ENCODE measurements around the gene PEA15.

The PEA15 gene

DNA sequence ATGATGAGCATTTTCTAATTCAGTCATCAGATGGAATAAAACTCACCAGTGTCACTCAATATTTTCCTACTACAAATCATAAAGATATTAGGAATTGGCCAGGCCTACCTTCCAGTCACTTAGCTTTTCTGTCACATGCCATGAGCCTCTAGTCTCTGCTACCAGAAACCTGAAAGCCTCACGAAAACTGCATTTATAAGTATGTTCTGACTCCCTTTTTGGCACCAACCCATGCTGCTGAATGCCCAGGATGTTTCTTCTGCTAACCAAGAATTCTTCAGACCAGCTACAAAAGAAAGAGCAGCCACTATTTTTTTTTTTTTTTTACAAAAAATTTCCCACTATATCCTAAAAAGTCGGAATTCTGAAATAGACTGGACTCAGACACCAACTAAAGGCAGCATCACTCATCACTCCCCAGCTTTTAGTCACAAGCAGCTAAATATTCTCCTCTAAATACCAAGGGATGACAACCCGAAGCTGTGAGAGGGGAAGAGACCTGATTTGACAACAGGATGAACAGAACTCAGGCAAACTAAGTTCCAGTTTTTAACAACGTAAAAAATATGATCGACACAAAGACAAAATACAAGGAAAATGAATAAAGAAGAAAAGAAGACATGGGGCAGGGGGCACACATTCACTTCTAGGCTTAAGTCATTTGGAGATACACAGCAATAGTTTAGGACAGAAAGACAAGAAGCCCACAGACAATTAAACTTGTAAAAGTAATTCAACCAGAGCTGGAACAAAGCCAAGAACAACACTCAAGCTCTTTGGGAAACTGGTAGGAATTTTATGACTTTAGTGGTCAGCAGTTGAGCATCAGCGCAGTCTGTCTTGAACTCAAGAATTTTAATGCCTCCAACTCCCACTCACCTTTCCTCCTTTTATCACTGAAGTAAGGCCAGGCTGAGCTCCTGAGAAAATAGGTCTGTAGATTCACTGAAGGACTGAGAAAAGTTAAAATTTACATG, 55.5 kb downstream of the PEA15 start (continued):
- TF ChIP-seq, protein P1, sequence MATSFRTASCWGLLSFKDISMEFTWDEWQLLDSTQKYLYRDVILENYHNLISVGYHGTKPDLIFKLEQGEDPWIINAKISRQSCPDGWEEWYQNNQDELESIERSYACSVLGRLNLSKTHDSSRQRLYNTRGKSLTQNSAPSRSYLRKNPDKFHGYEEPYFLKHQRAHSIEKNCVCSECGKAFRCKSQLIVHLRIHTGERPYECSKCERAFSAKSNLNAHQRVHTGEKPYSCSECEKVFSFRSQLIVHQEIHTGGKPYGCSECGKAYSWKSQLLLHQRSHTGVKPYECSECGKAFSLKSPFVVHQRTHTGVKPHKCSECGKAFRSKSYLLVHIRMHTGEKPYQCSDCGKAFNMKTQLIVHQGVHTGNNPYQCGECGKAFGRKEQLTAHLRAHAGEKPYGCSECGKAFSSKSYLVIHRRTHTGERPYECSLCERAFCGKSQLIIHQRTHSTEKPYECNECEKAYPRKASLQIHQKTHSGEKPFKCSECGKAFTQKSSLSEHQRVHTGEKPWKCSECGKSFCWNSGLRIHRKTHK (tag by site-specific recombination; IDR thresholded peaks at IDR 0.05), result no peak
- TF ChIP-seq ZNF623 (tag by site-specific recombination; IDR thresholded peaks at IDR 0.05) (no peak), ZNF239 (tag by site-specific recombination; IDR thresholded peaks at IDR 0.05) (no peak), ZXDB (tag by site-specific recombination; IDR thresholded peaks at IDR 0.05) (peak; percentile 87), WT1 (tag by site-specific recombination; IDR thresholded peaks at IDR 0.05) (peak; percentile 98), ZNF629 (tag by site-specific recombination; IDR thresholded peaks at IDR 0.05) (peak; percentile 83), BCL11A (tag by site-specific recombination; IDR thresholded peaks at IDR 0.05; ENCODE audit: low read depth) (peak; percentile 99), ZNF792 (tag by site-specific recombination; IDR thresholded peaks at IDR 0.05) (no peak), ZNF555 (tag by site-specific recombination; conservative IDR thresholded peaks at IDR 0.05) (no peak), ZNF777 (tag by site-specific recombination; IDR thresholded peaks at IDR 0.05; ENCODE audit: borderline replicate concordance) (no peak), OSR2 (tag by site-specific recombination; IDR thresholded peaks at IDR 0.05) (peak; percentile 99), EGR2 (tag by site-specific recombination; IDR thresholded peaks at IDR 0.05; ENCODE audit: low read depth) (peak; percentile 86), TCF7L2 (IDR thresholded peaks at IDR 0.05; ENCODE audit: borderline replicate concordance, low read depth, low read length) (peak; percentile 71), ZNF561 (tag by site-specific recombination; IDR thresholded peaks at IDR 0.05; ENCODE audit: borderline replicate concordance) (peak; percentile 90), ZNF19 (tag by site-specific recombination; IDR thresholded peaks at IDR 0.05; ENCODE audit: low read depth) (no peak), ZNF174 (tag by site-specific recombination; IDR thresholded peaks at IDR 0.05) (no peak), ZNF211 (tag by site-specific recombination; IDR thresholded peaks at IDR 0.05; ENCODE audit: low read depth) (no peak), ZNF677 (tag by site-specific recombination; IDR thresholded peaks at IDR 0.05) (no peak), KLF9 (tag by site-specific recombination; IDR thresholded peaks at IDR 0.05; ENCODE audit: low read depth) (no peak)
- TF ChIP-seq, protein P2, sequence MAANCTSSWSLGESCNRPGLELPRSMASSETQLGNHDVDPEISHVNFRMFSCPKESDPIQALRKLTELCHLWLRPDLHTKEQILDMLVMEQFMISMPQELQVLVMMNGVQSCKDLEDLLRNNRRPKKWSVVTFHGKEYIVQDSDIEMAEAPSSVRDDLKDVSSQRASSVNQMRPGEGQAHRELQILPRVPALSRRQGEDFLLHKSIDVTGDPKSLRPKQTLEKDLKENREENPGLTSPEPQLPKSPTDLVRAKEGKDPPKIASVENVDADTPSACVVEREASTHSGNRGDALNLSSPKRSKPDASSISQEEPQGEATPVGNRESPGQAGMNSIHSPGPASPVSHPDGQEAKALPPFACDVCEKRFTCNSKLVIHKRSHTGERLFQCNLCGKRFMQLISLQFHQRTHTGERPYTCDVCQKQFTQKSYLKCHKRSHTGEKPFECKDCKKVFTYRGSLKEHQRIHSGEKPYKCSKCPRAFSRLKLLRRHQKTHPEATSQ (tag by site-specific recombination; IDR thresholded peaks at IDR 0.05), result no peak
- TF ChIP-seq, protein P3, sequence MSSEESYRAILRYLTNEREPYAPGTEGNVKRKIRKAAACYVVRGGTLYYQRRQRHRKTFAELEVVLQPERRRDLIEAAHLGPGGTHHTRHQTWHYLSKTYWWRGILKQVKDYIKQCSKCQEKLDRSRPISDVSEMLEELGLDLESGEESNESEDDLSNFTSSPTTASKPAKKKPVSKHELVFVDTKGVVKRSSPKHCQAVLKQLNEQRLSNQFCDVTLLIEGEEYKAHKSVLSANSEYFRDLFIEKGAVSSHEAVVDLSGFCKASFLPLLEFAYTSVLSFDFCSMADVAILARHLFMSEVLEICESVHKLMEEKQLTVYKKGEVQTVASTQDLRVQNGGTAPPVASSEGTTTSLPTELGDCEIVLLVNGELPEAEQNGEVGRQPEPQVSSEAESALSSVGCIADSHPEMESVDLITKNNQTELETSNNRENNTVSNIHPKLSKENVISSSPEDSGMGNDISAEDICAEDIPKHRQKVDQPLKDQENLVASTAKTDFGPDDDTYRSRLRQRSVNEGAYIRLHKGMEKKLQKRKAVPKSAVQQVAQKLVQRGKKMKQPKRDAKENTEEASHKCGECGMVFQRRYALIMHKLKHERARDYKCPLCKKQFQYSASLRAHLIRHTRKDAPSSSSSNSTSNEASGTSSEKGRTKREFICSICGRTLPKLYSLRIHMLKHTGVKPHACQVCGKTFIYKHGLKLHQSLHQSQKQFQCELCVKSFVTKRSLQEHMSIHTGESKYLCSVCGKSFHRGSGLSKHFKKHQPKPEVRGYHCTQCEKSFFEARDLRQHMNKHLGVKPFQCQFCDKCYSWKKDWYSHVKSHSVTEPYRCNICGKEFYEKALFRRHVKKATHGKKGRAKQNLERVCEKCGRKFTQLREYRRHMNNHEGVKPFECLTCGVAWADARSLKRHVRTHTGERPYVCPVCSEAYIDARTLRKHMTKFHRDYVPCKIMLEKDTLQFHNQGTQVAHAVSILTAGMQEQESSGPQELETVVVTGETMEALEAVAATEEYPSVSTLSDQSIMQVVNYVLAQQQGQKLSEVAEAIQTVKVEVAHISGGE (tag by site-specific recombination; conservative IDR thresholded peaks at IDR 0.05; ENCODE audit: low read depth), result no peak
- TF ChIP-seq, protein P4, sequence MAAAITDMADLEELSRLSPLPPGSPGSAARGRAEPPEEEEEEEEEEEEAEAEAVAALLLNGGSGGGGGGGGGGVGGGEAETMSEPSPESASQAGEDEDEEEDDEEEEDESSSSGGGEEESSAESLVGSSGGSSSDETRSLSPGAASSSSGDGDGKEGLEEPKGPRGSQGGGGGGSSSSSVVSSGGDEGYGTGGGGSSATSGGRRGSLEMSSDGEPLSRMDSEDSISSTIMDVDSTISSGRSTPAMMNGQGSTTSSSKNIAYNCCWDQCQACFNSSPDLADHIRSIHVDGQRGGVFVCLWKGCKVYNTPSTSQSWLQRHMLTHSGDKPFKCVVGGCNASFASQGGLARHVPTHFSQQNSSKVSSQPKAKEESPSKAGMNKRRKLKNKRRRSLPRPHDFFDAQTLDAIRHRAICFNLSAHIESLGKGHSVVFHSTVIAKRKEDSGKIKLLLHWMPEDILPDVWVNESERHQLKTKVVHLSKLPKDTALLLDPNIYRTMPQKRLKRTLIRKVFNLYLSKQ (tag by site-specific recombination; IDR thresholded peaks at IDR 0.05; ENCODE audit: borderline replicate concordance), result no peak
- TF ChIP-seq, protein P5, sequence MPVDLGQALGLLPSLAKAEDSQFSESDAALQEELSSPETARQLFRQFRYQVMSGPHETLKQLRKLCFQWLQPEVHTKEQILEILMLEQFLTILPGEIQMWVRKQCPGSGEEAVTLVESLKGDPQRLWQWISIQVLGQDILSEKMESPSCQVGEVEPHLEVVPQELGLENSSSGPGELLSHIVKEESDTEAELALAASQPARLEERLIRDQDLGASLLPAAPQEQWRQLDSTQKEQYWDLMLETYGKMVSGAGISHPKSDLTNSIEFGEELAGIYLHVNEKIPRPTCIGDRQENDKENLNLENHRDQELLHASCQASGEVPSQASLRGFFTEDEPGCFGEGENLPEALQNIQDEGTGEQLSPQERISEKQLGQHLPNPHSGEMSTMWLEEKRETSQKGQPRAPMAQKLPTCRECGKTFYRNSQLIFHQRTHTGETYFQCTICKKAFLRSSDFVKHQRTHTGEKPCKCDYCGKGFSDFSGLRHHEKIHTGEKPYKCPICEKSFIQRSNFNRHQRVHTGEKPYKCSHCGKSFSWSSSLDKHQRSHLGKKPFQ (tag by site-specific recombination; IDR thresholded peaks at IDR 0.05), result no peak
- TF ChIP-seq, protein P6, sequence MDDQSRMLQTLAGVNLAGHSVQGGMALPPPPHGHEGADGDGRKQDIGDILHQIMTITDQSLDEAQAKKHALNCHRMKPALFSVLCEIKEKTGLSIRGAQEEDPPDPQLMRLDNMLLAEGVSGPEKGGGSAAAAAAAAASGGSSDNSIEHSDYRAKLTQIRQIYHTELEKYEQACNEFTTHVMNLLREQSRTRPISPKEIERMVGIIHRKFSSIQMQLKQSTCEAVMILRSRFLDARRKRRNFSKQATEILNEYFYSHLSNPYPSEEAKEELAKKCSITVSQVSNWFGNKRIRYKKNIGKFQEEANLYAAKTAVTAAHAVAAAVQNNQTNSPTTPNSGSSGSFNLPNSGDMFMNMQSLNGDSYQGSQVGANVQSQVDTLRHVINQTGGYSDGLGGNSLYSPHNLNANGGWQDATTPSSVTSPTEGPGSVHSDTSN (CRISPR knock-in tag; IDR thresholded peaks at IDR 0.05), result no peak
- TF ChIP-seq, protein P7, sequence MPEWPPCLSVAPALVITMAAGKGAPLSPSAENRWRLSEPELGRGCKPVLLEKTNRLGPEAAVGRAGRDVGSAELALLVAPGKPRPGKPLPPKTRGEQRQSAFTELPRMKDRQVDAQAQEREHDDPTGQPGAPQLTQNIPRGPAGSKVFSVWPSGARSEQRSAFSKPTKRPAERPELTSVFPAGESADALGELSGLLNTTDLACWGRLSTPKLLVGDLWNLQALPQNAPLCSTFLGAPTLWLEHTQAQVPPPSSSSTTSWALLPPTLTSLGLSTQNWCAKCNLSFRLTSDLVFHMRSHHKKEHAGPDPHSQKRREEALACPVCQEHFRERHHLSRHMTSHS (tag by site-specific recombination; IDR thresholded peaks at IDR 0.05), result no peak
